Upper lobe of right lung (tissue), 1 donor: ENCODE results near the gene LARP4B. TPM values are rescaled to one million over a fixed set of nuclear protein-coding genes. Genes with fewer than 3 reads are reported as not detected.

ENCODE experiments used
- ATAC-seq: fragments of 200-7000 bp; cut with Tn5 transposase; one replicate; pipeline ENCODE4 v1.9.1; 2020; ENCODE audit warnings: mild to moderate bottlenecking, moderate library complexity
- DNase-seq: peaks from one replicate; pipeline ENCODE4 v3.0.0-alpha.2; 2020
- H3K27ac ChIP-seq: fragments of 200-600 bp; one replicate; pipeline ENCODE4 v1.8.0; 2022
- H3K27me3 ChIP-seq: fragments of 200-600 bp; one replicate; pipeline ENCODE4 v1.8.0; 2022; ENCODE audit warnings: mild to moderate bottlenecking
- H3K36me3 ChIP-seq: fragments of 200-600 bp; one replicate; pipeline ENCODE4 v1.8.0; 2022
- H3K4me1 ChIP-seq: fragments of 200-600 bp; one replicate; pipeline ENCODE4 v1.8.0; 2022
- H3K4me3 ChIP-seq: fragments of 200-600 bp; one replicate; pipeline ENCODE4 v1.8.0; 2022; ENCODE audit warnings: mild to moderate bottlenecking
- H3K9me3 ChIP-seq: fragments of 200-600 bp; one replicate; pipeline ENCODE4 v1.8.0; 2022
- CTCF ChIP-seq: fragments of 200-600 bp; IDR thresholded peaks from one replicate; pipeline ENCODE4 v1.8.0; 2022; ENCODE audit warnings: antibody characterized with exemption
- intact Hi-C: fragments of 100-400 bp; cut with DNase I; formaldehyde crosslinking; loops from one replicate; pipeline ENCODE4 v1.11.0; 2022
- total RNA-seq: library from RNA; stranded (reverse); fragmentation: NEBNext Ultra II Directional; extraction: Animal tissue kit (Norgen Biotek cat#: 25700); gene quantifications from one replicate; pipeline ENCODE4 v1.2.1, GENCODE V29; 2021
- donor health status: DM: no; HTN: yes; CAD: no; lungs with severe emphysema.

LARP4B gene
- total RNA-seq, 1 donor from 2014 or later, result 126 TPM

GRCh38 chr10:963655-964054, 32.1 kb upstream of the LARP4B start:
- no peak overlapping the region for H3K27ac ChIP-seq
- H3K27me3 ChIP-seq, result no peaks in the 10 kb centered on the region
- H3K4me3 ChIP-seq, result no peak overlapping the region
- TF ChIP-seq CTCF, result no peak
- no peaks in the 10 kb centered on the region for H3K36me3 ChIP-seq
- DNase-seq, result no peak
- intact Hi-C loops, result no loop called here
- H3K4me1 ChIP-seq, result no peaks in the 10 kb centered on the region
- no peak for ATAC-seq
- no peaks in the 10 kb centered on the region for H3K9me3 ChIP-seq

- intact Hi-C loops, result no loop called here
- Histone ChIP-seq H3K4me1 (no peaks in the 10 kb centered on the region), H3K4me3 (no peak overlapping the region), H3K27ac (no peak overlapping the region), H3K27me3 (no peaks in the 10 kb centered on the region), H3K9me3 (no peaks in the 10 kb centered on the region), H3K36me3 (no peaks in the 10 kb centered on the region)
- peak; percentile 25 for DNase-seq
- no peak for TF ChIP-seq CTCF
- no peak for ATAC-seq
Measured at GRCh38 chr10:963186-963585, 31.7 kb upstream of the LARP4B start.

- Histone ChIP-seq H3K4me1 (no peaks in the 10 kb centered on the region), H3K9me3 (no peaks in the 10 kb centered on the region), H3K27ac (no peak overlapping the region), H3K27me3 (no peaks in the 10 kb centered on the region), H3K36me3 (no peaks in the 10 kb centered on the region), H3K4me3 (no peak overlapping the region)
- no peak for TF ChIP-seq CTCF
- intact Hi-C loops, result no loop called here
- ATAC-seq (no peak), DNase-seq (no peak)
Measured at GRCh38 chr10:962342-962741, 30.8 kb upstream of the LARP4B start.

GRCh38 chr10:958856-959255, 27.4 kb upstream of the LARP4B start:
- H3K36me3 ChIP-seq, result no peaks in the 10 kb centered on the region
- no peaks in the 10 kb centered on the region for H3K9me3 ChIP-seq
- H3K4me1 ChIP-seq, result no peaks in the 10 kb centered on the region
- no peak for DNase-seq
- intact Hi-C loops, result no loop called here
- H3K27me3 ChIP-seq, result no peaks in the 10 kb centered on the region
- no peak for ATAC-seq
- H3K4me3 ChIP-seq, result no peak overlapping the region
- H3K27ac ChIP-seq, result no peak overlapping the region
- TF ChIP-seq CTCF, result no peak

GRCh38 chr10:958106-958505, 26.6 kb upstream of the LARP4B start:
- ATAC-seq, result no peak
- H3K27me3 ChIP-seq, result no peaks in the 10 kb centered on the region
- no peaks in the 10 kb centered on the region for H3K36me3 ChIP-seq
- no peak overlapping the region for H3K27ac ChIP-seq
- no peaks in the 10 kb centered on the region for H3K9me3 ChIP-seq
- intact Hi-C loops, result no loop called here
- no peaks in the 10 kb centered on the region for H3K4me1 ChIP-seq
- H3K4me3 ChIP-seq, result no peak overlapping the region
- no peak for TF ChIP-seq CTCF
- DNase-seq, result no peak

GRCh38 chr10:955820-956217, 24.3 kb upstream of the LARP4B start:
- Histone ChIP-seq H3K4me3 (no peak overlapping the region), H3K27me3 (no peaks in the 10 kb centered on the region), H3K9me3 (no peaks in the 10 kb centered on the region), H3K36me3 (no peaks in the 10 kb centered on the region), H3K27ac (peak overlapping the region; percentile 71), H3K4me1 (no peaks in the 10 kb centered on the region)
- peak; percentile 72 for ATAC-seq
- intact Hi-C loops, result no loop called here
- DNase-seq, result no peak
- TF ChIP-seq CTCF, result no peak
